Tibial nerve (tissue), 4 donors: ENCODE results near the gene GUCD1. TPM values are rescaled to one million over a fixed set of nuclear protein-coding genes. Genes with fewer than 3 reads are reported as not detected.

Experiments used
- DNase-seq, 2 donors: peaks; one replicate each; pipeline ENCODE4 v3.0.0-alpha.2; 2019; ENCODE audit warnings: low spot score in 2 of 2
- H3K27ac ChIP-seq, 4 donors: fragments of 200-600 bp; sonication (generic) in 3 of 4; one replicate each; pipeline ENCODE4 v1.5.1; 2017 to 2019; ENCODE audit warnings: mild to moderate bottlenecking in 1 of 4
- H3K27me3 ChIP-seq, 2 donors: fragments of 200-600 bp; sonication (generic) in 1 of 2; one replicate each; pipeline versions ENCODE4 v1.5.1 to v1.6.0; 2017 to 2019
- H3K36me3 ChIP-seq, 3 donors: fragments of 200-600 bp; sonication (generic); one replicate each; pipeline ENCODE4 v1.5.1; 2018 to 2019
- H3K4me1 ChIP-seq, 4 donors: fragments of 200-600 bp; sonication (generic) in 3 of 4; one replicate each; pipeline ENCODE4 v1.5.1; 2017 to 2019
- H3K4me3 ChIP-seq, 4 donors: fragments of 200-600 bp; sonication (generic) in 3 of 4; one replicate each; pipeline ENCODE4 v1.5.1; 2017 to 2019; ENCODE audit warnings: mild to moderate bottlenecking in 1 of 4, moderate library complexity in 1 of 4
- H3K9me3 ChIP-seq, 4 donors: fragments of 200-600 bp; sonication (generic) in 3 of 4; one replicate each; pipeline ENCODE4 v1.5.1; 2017 to 2019
- CTCF ChIP-seq, 5 experiments: fragments of 200-600 bp in 3 of 5; fragments of 450-650 bp in 2 of 5; sonication (generic) in 3 of 5; IDR thresholded peaks; one replicate each; pipeline ENCODE4 v1.5.1; 2016 to 2019; ENCODE audit warnings: antibody characterized with exemption in 5 of 5, mild to moderate bottlenecking in 3 of 5, moderate library complexity in 2 of 5
- EP300 ChIP-seq, 2 donors: sonication (generic); formaldehyde crosslinking; IDR thresholded peaks; one replicate each; pipeline ENCODE4 v1.6.1; 2017; ENCODE audit warnings: antibody characterized with exemption in 2 of 2, mild to moderate bottlenecking in 1 of 2
- POLR2A ChIP-seq, 2 donors: fragments of 450-650 bp; IDR thresholded peaks; one replicate each; pipeline ENCODE4 v1.6.1; 2017; ENCODE audit warnings: antibody characterized with exemption in 2 of 2, mild to moderate bottlenecking in 2 of 2, moderate library complexity in 2 of 2
- WGBS, 2 donors: methylation state at CpG; one replicate each; pipeline ENCODE4 v1.1.5; 2018; 5-methylcytosine and 5-hydroxymethylcytosine counted together
- total RNA-seq, 4 donors: library from RNA; depleted of rRNA; stranded (reverse); fragments of >200 nt; gene quantifications; one replicate each; pipeline ENCODE4 v1.1.0, GENCODE V29; 2016

Gene GUCD1
- total RNA-seq, 4 donors from 2014 or later = 74.1 to 87.9 (median 84.6) TPM

- TF ChIP-seq POLR2A (IDR thresholded peaks at IDR 0.05) (no peak), CTCF (IDR thresholded peaks at IDR 0.05) (no peak), EP300 (IDR thresholded peaks at IDR 0.05) (no peak)
- no peak for DNase-seq
- H3K4me1 ChIP-seq = peaks cover 0 to 19% (median 5%) of the 10 kb centered on the region in 4 donors
- no peaks in the 10 kb centered on the region for H3K36me3 ChIP-seq
- 90 to 91% methylated on average over 3 of the region's 3 CpGs for WGBS, 2 donors
- H3K27ac ChIP-seq = no peak overlapping the region
- H3K4me3 ChIP-seq = no peak overlapping the region
- no peaks in the 10 kb centered on the region for H3K9me3 ChIP-seq
- H3K27me3 ChIP-seq = no peaks in the 10 kb centered on the region
Measured at GRCh38 chr22:24504956-24505736, 49.8 kb downstream of the GUCD1 start.

- no peak for TF ChIP-seq EP300 (IDR thresholded peaks at IDR 0.05)
- TF ChIP-seq CTCF (IDR thresholded peaks at IDR 0.05) = no peak
- no peak for TF ChIP-seq POLR2A (IDR thresholded peaks at IDR 0.05)
- Histone ChIP-seq H3K27ac (no peak overlapping the region), H3K27me3 (no peaks in the 10 kb centered on the region), H3K4me3 (no peak overlapping the region), H3K36me3 (no peaks in the 10 kb centered on the region), H3K9me3 (no peaks in the 10 kb centered on the region), H3K4me1 (peaks cover 0 to 19% (median 5%) of the 10 kb centered on the region in 4 donors)
- 82 to 94% methylated on average over 2 of the region's 2 CpGs for WGBS, 2 donors
- no peak for DNase-seq
Measured at GRCh38 chr22:24504540-24504939, 50.4 kb downstream of the GUCD1 start.

- no peak for DNase-seq
- Histone ChIP-seq H3K27ac (no peak overlapping the region), H3K4me3 (no peak overlapping the region), H3K4me1 (peaks cover 0 to 19% (median 5%) of the 10 kb centered on the region in 4 donors), H3K9me3 (no peaks in the 10 kb centered on the region), H3K27me3 (no peaks in the 10 kb centered on the region), H3K36me3 (no peaks in the 10 kb centered on the region)
- 81 to 87% methylated on average over 5 of the region's 5 CpGs for WGBS, 2 donors
- TF ChIP-seq CTCF (IDR thresholded peaks at IDR 0.05) = no peak
- no peak for TF ChIP-seq EP300 (IDR thresholded peaks at IDR 0.05)
Measured at GRCh38 chr22:24503843-24504338, 51.0 kb downstream of the GUCD1 start.

GRCh38 chr22:24503137-24503842 lies 51.6 kb downstream of the GUCD1 start:
- Histone ChIP-seq H3K36me3 (no peaks in the 10 kb centered on the region), H3K4me3 (no peak overlapping the region), H3K27ac (no peak overlapping the region), H3K27me3 (no peaks in the 10 kb centered on the region), H3K4me1 (peaks cover 0 to 19% (median 5%) of the 10 kb centered on the region in 4 donors), H3K9me3 (no peaks in the 10 kb centered on the region)
- TF ChIP-seq CTCF (IDR thresholded peaks at IDR 0.05) = peak; percentile 24 to 50 (median 33)
- TF ChIP-seq EP300 (IDR thresholded peaks at IDR 0.05) = no peak
- peak in 1 of 2 donors; percentile 65 for DNase-seq
- 70 to 77% methylated on average over 7 of the region's 7 CpGs for WGBS, 2 donors

GRCh38 chr22:24502541-24502940 lies 52.4 kb downstream of the GUCD1 start:
- no peak overlapping the region for H3K27ac ChIP-seq
- no peak for DNase-seq
- 82 to 90% methylated on average over 1 of the region's 1 CpG for WGBS, 2 donors
- no peak for TF ChIP-seq EP300 (IDR thresholded peaks at IDR 0.05)
- TF ChIP-seq POLR2A (IDR thresholded peaks at IDR 0.05) = no peak
- TF ChIP-seq CTCF (IDR thresholded peaks at IDR 0.05) = no peak
- H3K36me3 ChIP-seq = no peaks in the 10 kb centered on the region
- H3K27me3 ChIP-seq = no peaks in the 10 kb centered on the region
- H3K4me3 ChIP-seq = no peak overlapping the region
- no peaks in the 10 kb centered on the region for H3K9me3 ChIP-seq
- H3K4me1 ChIP-seq = peaks cover 0 to 19% (median 5%) of the 10 kb centered on the region in 4 donors
